SK-N-SH treated with all-trans-retinoic acid at 6 μM for 48 hours (cell line): ENCODE results near the gene PREP.

ENCODE experiments used
- ARNTL ChIP-seq: fragments of 450-650 bp; formaldehyde crosslinking; IDR thresholded peaks from 2 replicates; pipeline ENCODE4 v1.5.0; 2020; ENCODE audit warnings: low read depth, mild to moderate bottlenecking, moderate library complexity, borderline replicate concordance
- CREB5 ChIP-seq: fragments of 250-450 bp; sonication (Bioruptor Pico); IDR thresholded peaks from 2 replicates; pipeline ENCODE4 v1.5.1; 2020; ENCODE audit warnings: low read depth, mild to moderate bottlenecking, moderate library complexity
- CSDC2 ChIP-seq: fragments of 250-450 bp; sonication (Bioruptor Pico); IDR thresholded peaks from 2 replicates; pipeline ENCODE4 v1.5.0; 2020; ENCODE audit warnings: mild to moderate bottlenecking, moderate library complexity
- ESRRG ChIP-seq: fragments of 250-450 bp; sonication (Bioruptor Pico); IDR thresholded peaks from 2 replicates; pipeline ENCODE4 v1.6.1; 2021; ENCODE audit warnings: mild to moderate bottlenecking
- OSR1 ChIP-seq: fragments of 250-450 bp; sonication (Bioruptor Pico); IDR thresholded peaks from 2 replicates; pipeline ENCODE4 v1.8.0; 2022; ENCODE audit warnings: moderate library complexity, mild to moderate bottlenecking, inconsistent platforms
- PATZ1 ChIP-seq: fragments of 250-450 bp; sonication (Bioruptor Pico); IDR thresholded peaks from 2 replicates; pipeline ENCODE4 v1.8.0; 2020; ENCODE audit warnings: mild to moderate bottlenecking, moderate library complexity, borderline replicate concordance
- POU6F1 ChIP-seq: fragments of 250-450 bp; sonication (Bioruptor Pico); IDR thresholded peaks from 2 replicates; pipeline ENCODE4 v1.8.0; 2021; ENCODE audit warnings: low read depth, mild to moderate bottlenecking, moderate library complexity, borderline replicate concordance
- PPARA ChIP-seq: fragments of 250-450 bp; sonication (Bioruptor Pico); IDR thresholded peaks from 2 replicates; pipeline ENCODE4 v1.5.0; 2020; ENCODE audit warnings: mild to moderate bottlenecking, borderline replicate concordance
- RARB ChIP-seq: fragments of 250-450 bp; sonication (Bioruptor Pico); IDR thresholded peaks from 2 replicates; pipeline ENCODE4 v1.8.0; 2021; ENCODE audit warnings: mild to moderate bottlenecking, moderate library complexity
- TOX ChIP-seq: fragments of 250-450 bp; sonication (Bioruptor Pico); IDR thresholded peaks from 2 replicates; pipeline ENCODE4 v1.8.0; 2021; ENCODE audit warnings: mild to moderate bottlenecking, moderate library complexity, borderline replicate concordance
- ZC3H10 ChIP-seq: fragments of 250-450 bp; sonication (Bioruptor Pico); IDR thresholded peaks from 2 replicates; pipeline ENCODE4 v1.5.1; 2021; ENCODE audit warnings: mild to moderate bottlenecking, moderate library complexity
- ZFP3 ChIP-seq: fragments of 250-450 bp; sonication (Bioruptor Pico); IDR thresholded peaks from 2 replicates; pipeline ENCODE4 v1.5.0; 2020; ENCODE audit warnings: mild to moderate bottlenecking, moderate library complexity
- ZFP30 ChIP-seq: fragments of 450-650 bp; formaldehyde crosslinking; IDR thresholded peaks from 2 replicates; pipeline ENCODE4 v1.5.0; 2022; ENCODE audit warnings: mild to moderate bottlenecking, moderate library complexity
- ZNF8 ChIP-seq: fragments of 450-650 bp; formaldehyde crosslinking; IDR thresholded peaks from 2 replicates; pipeline ENCODE4 v1.5.0; 2020; ENCODE audit warnings: mild to moderate bottlenecking, moderate library complexity

- TF ChIP-seq POU6F1 (CRISPR knock-in tag), result no peak
- no peak for TF ChIP-seq CREB5 (CRISPR knock-in tag)
- no peak for TF ChIP-seq PATZ1 (CRISPR knock-in tag)
- TF ChIP-seq ZFP3 (CRISPR knock-in tag), result no peak
- TF ChIP-seq ESRRG (CRISPR knock-in tag), result no peak
- no peak for TF ChIP-seq ZNF8 (CRISPR knock-in tag)
- no peak for TF ChIP-seq OSR1 (CRISPR knock-in tag)
- TF ChIP-seq PPARA (CRISPR knock-in tag), result no peak
- no peak for TF ChIP-seq TOX (CRISPR knock-in tag)
- TF ChIP-seq RARB (CRISPR knock-in tag), result no peak
- no peak for TF ChIP-seq ARNTL (CRISPR knock-in tag)
- no peak for TF ChIP-seq ZC3H10
- TF ChIP-seq ZFP30 (CRISPR knock-in tag), result no peak
- TF ChIP-seq CSDC2, result no peak
These were observed 142.7 kb downstream of the PREP start for GRCh38 chr6:105259913-105260889.
